Fibroblast of the aortic adventitia (primary cell): Measurements from ENCODE around the gene RUBCNL. TPM values are rescaled to one million over a fixed set of nuclear protein-coding genes. Genes with fewer than 3 reads are reported as not detected.
A peak's percentile ranks its signal among the peaks of the same experiment; 100 is the strongest.

Experiments used
- DNase-seq: peaks from one replicate; pipeline ENCODE4 v3.0.0-alpha.2; 2010; ENCODE audit warnings: low read depth
- H3K4me3 ChIP-seq: 2 replicates; pipeline ENCODE4 v1.5.1; 2011; ENCODE audit warnings: low read depth, mild to moderate bottlenecking, control low read depth, low read length, moderate library complexity
- CTCF ChIP-seq: IDR thresholded peaks from 2 replicates; pipeline ENCODE4 v1.5.1; 2011; ENCODE audit warnings: mild to moderate bottlenecking, low read length, control low read depth, inconsistent platforms; ENCODE audit not compliant: insufficient read depth
- small RNA-seq: library from RNA; depleted of rRNA; stranded (forward); fragments of <200 nt; gene quantifications from one replicate; pipeline ENCODE3, GENCODE V24; 2012
- total RNA-seq: library from RNA; depleted of rRNA; stranded (reverse); fragments of >200 nt; gene quantifications from 2 replicates; pipeline ENCODE4 v1.2.3, GENCODE V29; 2012; ENCODE audit warnings: low replicate concordance

RUBCNL gene
- total RNA-seq, 1 donor: 4.6 TPM

DNA sequence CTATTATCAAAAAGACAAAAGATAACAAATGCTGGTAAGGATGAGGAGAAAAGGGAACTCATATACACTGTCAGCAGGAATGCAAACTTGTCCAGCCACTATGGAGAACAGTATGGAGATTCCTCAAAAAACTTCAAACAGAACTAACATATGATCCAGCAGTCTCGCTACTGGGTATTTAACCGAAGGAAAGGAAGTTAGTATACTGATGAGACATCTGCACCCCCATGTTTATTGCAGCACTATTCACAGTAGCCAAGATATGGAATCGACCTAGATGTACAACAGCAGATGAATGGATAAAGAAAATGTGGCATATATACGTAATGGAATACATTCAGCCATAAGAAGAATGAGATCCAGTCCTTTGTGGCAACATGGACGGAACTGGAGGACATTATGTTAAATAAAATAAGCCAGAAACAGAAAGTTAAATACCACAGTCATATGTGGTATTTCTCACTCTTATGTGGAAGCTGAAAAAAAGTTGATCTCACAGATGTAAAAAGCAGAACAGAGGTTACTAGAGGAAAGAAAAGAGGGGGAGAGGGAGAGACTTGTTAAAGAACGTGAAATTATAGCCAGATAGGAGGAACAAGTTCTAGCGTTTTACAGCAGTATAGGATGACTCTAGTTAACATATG lies 83.2 kb downstream of the RUBCNL start:
- no peak for DNase-seq
- TF ChIP-seq CTCF: no peak
- no peak overlapping the region for H3K4me3 ChIP-seq

DNA sequence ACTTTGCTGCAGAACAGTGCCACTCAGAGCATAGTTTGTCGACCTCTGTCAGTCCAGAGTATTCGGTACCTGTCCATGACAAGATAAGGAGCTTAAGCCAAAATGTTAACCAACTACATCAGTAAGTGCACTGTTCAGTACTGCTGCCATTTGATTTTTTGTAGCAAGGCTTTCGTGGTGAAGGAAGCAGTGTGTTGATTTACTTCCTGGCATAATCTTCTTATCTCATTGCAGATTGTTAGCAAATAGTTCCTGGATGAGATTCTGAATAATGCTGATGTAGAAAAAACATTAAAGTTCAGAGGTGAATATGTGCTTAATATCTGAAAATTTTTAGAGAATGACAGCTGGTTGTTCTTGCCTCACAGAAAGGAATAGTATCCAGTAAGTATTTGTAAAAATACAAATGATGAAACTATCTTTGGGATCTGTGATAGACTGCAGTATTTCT lies 89.7 kb downstream of the RUBCNL start:
- peak; percentile 82 for DNase-seq

GRCh38 chr13:46296921-46297320 lies 90.1 kb downstream of the RUBCNL start:
- no peak overlapping the region for H3K4me3 ChIP-seq
- DNase-seq: peak; percentile 99
- TF ChIP-seq CTCF: no peak

More for the DNA sequence above, 89.7 kb downstream of the RUBCNL start:
- TF ChIP-seq CTCF: no peak
- no peak overlapping the region for H3K4me3 ChIP-seq

- peak; percentile 99 for DNase-seq
- TF ChIP-seq CTCF: no peak
- no peak overlapping the region for H3K4me3 ChIP-seq
Observed at GRCh38 chr13:46296115-46296822, 90.8 kb downstream of the RUBCNL start.

DNA sequence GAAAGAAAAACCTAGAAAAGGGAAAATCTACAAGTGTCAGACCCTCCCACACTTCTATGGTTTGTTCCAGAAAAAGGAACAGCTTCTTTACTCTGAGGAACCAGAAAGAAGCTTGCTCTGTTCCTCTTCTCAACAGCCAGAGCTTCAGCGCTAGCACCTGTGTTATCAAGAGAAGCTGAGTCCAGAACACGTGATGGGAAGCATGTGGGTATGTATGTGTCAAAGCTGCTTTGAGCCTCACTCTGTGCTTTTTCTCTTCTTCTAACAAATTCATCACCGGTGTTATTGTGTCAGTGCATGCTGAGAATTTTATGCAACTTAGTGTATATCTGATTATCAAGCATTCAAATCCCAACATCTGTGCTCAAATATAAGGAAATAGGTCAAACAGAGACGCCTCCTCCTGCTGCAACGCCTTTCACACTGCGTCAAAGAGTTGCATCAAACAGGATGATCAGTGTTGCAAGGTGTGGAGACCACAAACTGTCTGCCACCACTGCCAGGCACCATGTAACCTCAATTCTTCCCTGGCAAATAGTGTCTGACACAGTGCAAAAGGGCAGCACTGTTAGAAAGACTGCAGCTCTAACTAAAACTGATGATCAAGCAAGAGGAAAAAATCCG lies 91.4 kb downstream of the RUBCNL start:
- H3K4me3 ChIP-seq: peak overlapping the region; percentile 18
- peak; percentile 93 for DNase-seq
- TF ChIP-seq CTCF: no peak

GRCh38 chr13:46293436-46293835 lies 93.6 kb downstream of the RUBCNL start:
- no peak overlapping the region for H3K4me3 ChIP-seq
- DNase-seq: no peak
- no peak for TF ChIP-seq CTCF

Small RNA genes within 50 kb of the gene (small RNA-seq; reads per million reads assigned to genes)
- 97.2 reads per million, percentile 98 among the genes with 10 or more reads in this experiment for gene RNU2-6P
- not detected for gene RNU6-68P

Other genes with a start within 250 kb of the RUBCNL start
- gene LCP1, start 205.1 kb downstream of the RUBCNL start, total RNA-seq: 0.25 and 0.99 TPM in 2 replicates
- 0.09 and 0.41 TPM in 2 replicates for gene LRRC63, start 175.3 kb downstream of the RUBCNL start, total RNA-seq
- 8.2 and 9.5 TPM in 2 replicates for gene LRCH1, start 165.9 kb upstream of the RUBCNL start, total RNA-seq